RWPE1 (cell line): Measurements from ENCODE around the gene PDE4D.

Source experiments
- CTCF ChIA-PET: fragments of 350-600 bp; sonication (Branson Sonifier 250); formaldehyde crosslinking; extraction: SDS; loops from one replicate; lab custom pipeline; 2021; lab: Yijun Ruan, JAX
- POLR2A ChIA-PET: fragments of 400-600 bp; formaldehyde crosslinking; extraction: SDS; loops from one replicate; lab custom pipeline; 2020; ENCODE audit warnings: antibody characterized with exemption; ENCODE audit not compliant: low non-redundant PET; lab: Yijun Ruan, JAX
- DNase-seq: peaks from one replicate; pipeline ENCODE4 v3.0.0; 2012; ENCODE audit warnings: low spot score
- H3K27ac ChIP-seq: fragments of 450-650 bp; 2 replicates; pipeline ENCODE4 v1.5.1; 2017
- CTCF ChIP-seq: fragments of 450-650 bp; conservative IDR thresholded peaks from 2 replicates; pipeline ENCODE4 v1.5.1; 2017; ENCODE audit warnings: low read depth, mild to moderate bottlenecking

PDE4D gene

GRCh38 chr5:58969253-58969652, 924.3 kb downstream of the PDE4D start:
- no peak overlapping the region for H3K27ac ChIP-seq
- POLR2A ChIA-PET = no interaction called here

GRCh38 chr5:58968350-58968749, 925.2 kb downstream of the PDE4D start:
- ChIA-PET POLR2A (no interaction called here), CTCF (interaction anchor here (0.7 kb wide), 1 partner anchor 709 kb away, joined by 3 read pairs; no protein-coding TSS in a partner anchor)
- no peak overlapping the region for H3K27ac ChIP-seq
- TF ChIP-seq CTCF = no peak
- DNase-seq = no peak

More at GRCh38 chr5:58969253-58969652, 924.3 kb downstream of the PDE4D start:
- DNase-seq = no peak
- no peak for TF ChIP-seq CTCF
- CTCF ChIA-PET = interaction anchor here (0.5 to 0.6 kb wide), 2 partner anchors 14 to 205 kb away, joined by 3 to 5 read pairs; no protein-coding TSS in a partner anchor

GRCh38 chr5:58967597-58968281, 925.8 kb downstream of the PDE4D start:
- CTCF ChIA-PET = no interaction called here
- DNase-seq = no peak
- H3K27ac ChIP-seq = no peak overlapping the region
- POLR2A ChIA-PET = no interaction called here
- TF ChIP-seq CTCF = no peak

- POLR2A ChIA-PET = no interaction called here
- no peak overlapping the region for H3K27ac ChIP-seq
- TF ChIP-seq CTCF = no peak
- CTCF ChIA-PET = interaction anchor here (0.8 kb wide), 1 partner anchor 10 kb away, joined by 3 read pairs; no protein-coding TSS in a partner anchor
- DNase-seq = no peak
These were observed 927.7 kb downstream of the PDE4D start for GRCh38 chr5:58965677-58966414.

GRCh38 chr5:58963821-58964220, 929.7 kb downstream of the PDE4D start:
- POLR2A ChIA-PET = no interaction called here
- H3K27ac ChIP-seq = no peak overlapping the region
- CTCF ChIA-PET = no interaction called here
- no peak for TF ChIP-seq CTCF
- DNase-seq = no peak

GRCh38 chr5:58963361-58963760, 930.2 kb downstream of the PDE4D start:
- POLR2A ChIA-PET = no interaction called here
- H3K27ac ChIP-seq = no peak overlapping the region
- TF ChIP-seq CTCF = no peak
- CTCF ChIA-PET = no interaction called here
- DNase-seq = no peak
